Measurements from ENCODE around the gene NPTX1.

GRCh38 chr17:80432961-80433550 lies 43.4 kb downstream of the NPTX1 start:
- TF ChIP-seq CTCF (IDR thresholded peaks at IDR 0.05) (no peak), PBX3 (IDR thresholded peaks at IDR 0.05) (no peak), MAX (IDR thresholded peaks at IDR 0.05) (no peak), REST (IDR thresholded peaks at IDR 0.05) (no peak), MAZ (IDR thresholded peaks at IDR 0.05; ENCODE audit: borderline replicate concordance, low read depth, low read length) (no peak), ZFP36 (IDR thresholded peaks at IDR 0.05; ENCODE audit: borderline replicate concordance, partially characterized antibody) (no peak), MAFK (IDR thresholded peaks at IDR 0.05; ENCODE audit: partially characterized antibody) (no peak), RAD21 (conservative IDR thresholded peaks at IDR 0.05 in 1 of 2, IDR thresholded peaks at IDR 0.05 in 1 of 2) (no peak), JUN (IDR thresholded peaks at IDR 0.05) (no peak)
